ENCODE data around the gene ZNF668.

The ZNF668 gene

GRCh38 chr16:31073970-31074813, at the start of gene ZNF668, which contains the start of gene ZNF646:
Gene ZNF668 (minus strand): TSS chr16:31074240. CDS start chr16:31064459, 9,781 bp downstream.
Gene ZNF646 (plus strand): TSS chr16:31074422. CDS start chr16:31076325, 1,903 bp downstream.
- DNase-seq (ENCODE audit: insufficient read length, low spot score) (peak; percentile 95), FAIRE-seq (no peak)
- no peak for TF ChIP-seq CTCF (IDR thresholded peaks at IDR 0.05; ENCODE audit: insufficient read depth, missing control alignments)

- no peak for DNase-seq (ENCODE audit: insufficient read length, low spot score)
- FAIRE-seq: no peak
- TF ChIP-seq CTCF (IDR thresholded peaks at IDR 0.05; ENCODE audit: insufficient read depth, missing control alignments): no peak
Observed at GRCh38 chr16:31120129-31120528, 46.1 kb upstream of the ZNF668 start.

GRCh38 chr16:31118223-31119155, 44.4 kb upstream of the ZNF668 start:
- no peak for DNase-seq (ENCODE audit: insufficient read length, low spot score)
- no peak for FAIRE-seq
- TF ChIP-seq CTCF (IDR thresholded peaks at IDR 0.05; ENCODE audit: insufficient read depth, missing control alignments): no peak

GRCh38 chr16:31117384-31118222, 43.6 kb upstream of the ZNF668 start, which contains the start of gene KAT8:
Gene KAT8 (plus strand): TSS chr16:31117664. CDS start chr16:31117682, 18 bp downstream.
- FAIRE-seq: no peak
- peak; percentile 93 for DNase-seq (ENCODE audit: insufficient read length, low spot score)
- TF ChIP-seq CTCF (IDR thresholded peaks at IDR 0.05; ENCODE audit: insufficient read depth, missing control alignments): no peak

GRCh38 chr16:31114468-31114867, 40.4 kb upstream of the ZNF668 start:
- TF ChIP-seq CTCF (IDR thresholded peaks at IDR 0.05; ENCODE audit: insufficient read depth, missing control alignments): no peak
- FAIRE-seq (no peak), DNase-seq (ENCODE audit: insufficient read length, low spot score) (no peak)

Measured in D721Med (cell line).